ENCODE measurements around the gene FIBCD1. TPM values are rescaled to one million over a fixed set of nuclear protein-coding genes. Genes with fewer than 3 reads are reported as not detected.

The FIBCD1 gene
- total RNA-seq, 1 donor from 2014 or later, result 0.29 TPM

DNA sequence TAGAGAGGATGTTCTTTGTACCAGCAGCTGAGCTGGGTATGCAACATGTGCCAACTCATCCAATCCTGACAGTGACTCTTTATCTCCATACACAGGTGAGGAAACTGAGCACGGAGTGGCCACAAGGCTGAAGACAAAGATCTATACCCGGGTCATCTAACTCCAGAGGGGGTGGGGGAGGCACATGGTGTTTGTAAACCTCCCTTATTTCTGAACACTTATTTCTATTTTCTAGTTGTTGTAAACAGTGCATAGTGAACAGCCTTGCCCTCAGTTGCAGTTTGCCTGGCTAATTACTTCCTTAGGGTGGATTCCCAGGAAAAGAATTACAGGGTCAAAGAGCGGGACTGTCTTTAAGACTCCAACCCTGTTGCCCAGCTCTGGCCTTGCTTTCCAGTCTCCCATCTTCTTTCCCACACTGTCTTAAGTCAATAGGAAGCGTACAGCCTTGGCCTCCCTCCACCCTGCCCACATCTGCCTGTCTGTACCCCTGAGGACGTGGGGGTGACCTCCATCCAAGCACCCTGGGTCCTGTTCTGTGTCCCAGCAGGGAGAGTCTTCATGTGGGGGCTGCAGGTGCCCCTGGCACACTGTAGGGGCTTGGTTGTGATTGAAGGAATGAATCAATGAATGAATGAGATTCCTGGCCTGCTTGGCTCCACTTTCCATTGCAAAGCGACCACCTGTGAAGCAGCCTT is 13.2 kb upstream of the FIBCD1 start:
- TF ChIP-seq, protein P1, sequence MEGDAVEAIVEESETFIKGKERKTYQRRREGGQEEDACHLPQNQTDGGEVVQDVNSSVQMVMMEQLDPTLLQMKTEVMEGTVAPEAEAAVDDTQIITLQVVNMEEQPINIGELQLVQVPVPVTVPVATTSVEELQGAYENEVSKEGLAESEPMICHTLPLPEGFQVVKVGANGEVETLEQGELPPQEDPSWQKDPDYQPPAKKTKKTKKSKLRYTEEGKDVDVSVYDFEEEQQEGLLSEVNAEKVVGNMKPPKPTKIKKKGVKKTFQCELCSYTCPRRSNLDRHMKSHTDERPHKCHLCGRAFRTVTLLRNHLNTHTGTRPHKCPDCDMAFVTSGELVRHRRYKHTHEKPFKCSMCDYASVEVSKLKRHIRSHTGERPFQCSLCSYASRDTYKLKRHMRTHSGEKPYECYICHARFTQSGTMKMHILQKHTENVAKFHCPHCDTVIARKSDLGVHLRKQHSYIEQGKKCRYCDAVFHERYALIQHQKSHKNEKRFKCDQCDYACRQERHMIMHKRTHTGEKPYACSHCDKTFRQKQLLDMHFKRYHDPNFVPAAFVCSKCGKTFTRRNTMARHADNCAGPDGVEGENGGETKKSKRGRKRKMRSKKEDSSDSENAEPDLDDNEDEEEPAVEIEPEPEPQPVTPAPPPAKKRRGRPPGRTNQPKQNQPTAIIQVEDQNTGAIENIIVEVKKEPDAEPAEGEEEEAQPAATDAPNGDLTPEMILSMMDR (conservative IDR thresholded peaks at IDR 0.05; ENCODE audit: low read depth, low read length), result no peak
- no peak for DNase-seq (ENCODE audit: low read depth)

DNA sequence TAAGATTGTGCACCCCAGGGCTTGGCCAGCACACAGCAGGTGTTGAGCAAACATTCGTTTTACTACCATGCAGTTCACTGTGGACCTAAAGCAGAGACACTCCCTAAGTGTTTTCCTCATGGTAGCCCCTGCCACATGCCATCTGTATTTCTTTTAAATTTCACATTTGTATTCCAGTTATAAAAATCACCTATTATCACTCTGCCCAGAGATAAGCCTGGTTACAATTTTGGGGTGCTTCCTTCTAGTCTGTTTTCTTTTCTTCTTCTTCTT is 10.9 kb upstream of the FIBCD1 start:
- DNase-seq (ENCODE audit: low read depth), result no peak
- TF ChIP-seq, protein P1 (conservative IDR thresholded peaks at IDR 0.05; ENCODE audit: low read depth, low read length), result no peak
- no peak overlapping the region for H3K4me3 ChIP-seq (ENCODE audit: low read depth, low read length)

More for the DNA sequence above, 13.2 kb upstream of the FIBCD1 start:
- H3K4me3 ChIP-seq (ENCODE audit: low read depth, low read length), result no peak overlapping the region

DNA sequence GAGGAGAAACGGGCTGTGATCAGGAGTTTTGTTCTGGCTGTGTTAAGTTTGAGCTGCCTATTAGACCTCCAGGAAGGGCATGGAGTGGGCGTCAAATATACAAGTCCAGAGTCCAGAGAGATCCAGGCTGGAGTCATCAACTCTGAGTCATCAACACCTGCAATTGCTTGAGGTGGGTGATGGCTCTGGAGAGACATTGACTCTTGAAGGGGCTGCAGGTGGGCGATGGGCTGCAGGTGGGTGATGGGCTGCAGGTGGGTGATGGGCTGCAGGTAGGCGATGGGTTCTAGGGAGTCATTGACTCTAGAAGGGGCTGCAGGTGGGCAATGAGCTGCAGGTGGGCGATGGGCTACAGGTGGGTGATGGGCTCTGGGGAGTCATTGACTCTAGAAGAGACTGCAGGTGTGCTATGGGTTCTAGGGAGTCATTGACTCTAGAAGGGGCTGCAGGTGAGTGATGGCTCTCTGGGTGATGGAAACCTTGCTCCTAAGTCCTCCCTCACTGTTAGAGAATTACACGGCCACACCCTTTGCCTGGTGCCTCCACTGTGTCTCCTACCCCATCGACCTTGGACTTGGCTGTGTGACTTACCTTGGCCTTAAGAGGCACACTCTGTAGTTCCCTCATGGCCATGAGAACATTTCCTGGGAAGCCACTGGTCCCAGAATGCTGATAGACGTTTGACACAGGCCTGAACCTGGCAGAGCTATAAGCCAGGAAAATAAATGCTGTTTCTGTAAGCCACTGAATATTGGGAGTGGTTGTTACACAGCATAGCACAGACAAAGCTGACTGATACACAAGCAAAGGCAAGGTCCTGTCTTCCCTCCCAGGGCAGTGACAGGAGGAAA is 10.4 kb upstream of the FIBCD1 start:
- TF ChIP-seq, protein P1 (conservative IDR thresholded peaks at IDR 0.05; ENCODE audit: low read depth, low read length), result no peak
- no peak overlapping the region for H3K4me3 ChIP-seq (ENCODE audit: low read depth, low read length)
- no peak for DNase-seq (ENCODE audit: low read depth)

DNA sequence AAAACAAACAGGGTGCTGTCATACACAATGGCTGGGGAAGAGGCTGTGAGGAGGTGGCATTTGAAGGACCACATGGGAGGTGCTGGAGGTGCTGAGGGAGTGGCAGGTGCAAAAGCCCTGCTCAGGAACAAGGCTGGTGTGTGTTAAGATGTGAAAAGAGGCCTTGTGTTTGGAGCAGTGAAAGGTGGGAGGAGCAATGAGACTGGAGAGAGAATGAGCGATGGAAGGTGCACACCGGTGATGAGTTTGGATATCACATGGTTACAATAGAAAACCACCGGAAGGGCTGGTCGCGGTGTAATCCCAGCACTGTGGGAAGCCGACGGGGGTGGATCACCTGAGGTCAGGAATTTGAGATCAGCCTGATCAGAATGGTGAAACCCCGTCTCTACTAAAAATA is 9.2 kb upstream of the FIBCD1 start:
- no peak for DNase-seq (ENCODE audit: low read depth)
- TF ChIP-seq, protein P1 (conservative IDR thresholded peaks at IDR 0.05; ENCODE audit: low read depth, low read length), result no peak
- H3K4me3 ChIP-seq (ENCODE audit: low read depth, low read length), result no peak overlapping the region

DNA sequence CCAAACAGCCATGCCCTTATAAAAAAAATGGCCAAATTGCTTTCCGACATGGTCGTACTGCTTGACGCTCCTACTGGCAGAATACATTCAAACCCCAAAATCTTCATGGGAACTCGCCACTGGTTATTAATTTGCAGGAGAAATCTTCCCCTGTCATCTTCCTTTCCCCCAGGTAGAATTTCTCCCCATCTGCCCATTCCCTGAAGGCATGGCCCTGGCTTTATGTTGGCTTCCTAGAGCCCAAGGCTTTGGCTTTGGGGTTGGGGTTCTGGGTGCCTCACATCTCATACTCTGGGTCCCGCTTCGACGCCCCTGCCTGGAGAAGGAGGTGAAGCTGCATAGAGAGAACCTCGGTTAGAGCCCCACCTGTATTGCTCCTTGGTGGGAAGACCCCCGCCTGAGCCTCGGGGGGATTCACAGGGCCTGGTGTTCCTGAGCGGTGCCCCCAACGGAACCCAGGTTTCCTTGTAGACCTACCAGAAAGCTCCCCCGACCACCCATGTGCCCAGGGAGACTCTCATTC is 8.6 kb upstream of the FIBCD1 start:
- H3K4me3 ChIP-seq (ENCODE audit: low read depth, low read length), result no peak overlapping the region
- TF ChIP-seq, protein P1 (conservative IDR thresholded peaks at IDR 0.05; ENCODE audit: low read depth, low read length), result no peak
- DNase-seq (ENCODE audit: low read depth), result no peak

DNA sequence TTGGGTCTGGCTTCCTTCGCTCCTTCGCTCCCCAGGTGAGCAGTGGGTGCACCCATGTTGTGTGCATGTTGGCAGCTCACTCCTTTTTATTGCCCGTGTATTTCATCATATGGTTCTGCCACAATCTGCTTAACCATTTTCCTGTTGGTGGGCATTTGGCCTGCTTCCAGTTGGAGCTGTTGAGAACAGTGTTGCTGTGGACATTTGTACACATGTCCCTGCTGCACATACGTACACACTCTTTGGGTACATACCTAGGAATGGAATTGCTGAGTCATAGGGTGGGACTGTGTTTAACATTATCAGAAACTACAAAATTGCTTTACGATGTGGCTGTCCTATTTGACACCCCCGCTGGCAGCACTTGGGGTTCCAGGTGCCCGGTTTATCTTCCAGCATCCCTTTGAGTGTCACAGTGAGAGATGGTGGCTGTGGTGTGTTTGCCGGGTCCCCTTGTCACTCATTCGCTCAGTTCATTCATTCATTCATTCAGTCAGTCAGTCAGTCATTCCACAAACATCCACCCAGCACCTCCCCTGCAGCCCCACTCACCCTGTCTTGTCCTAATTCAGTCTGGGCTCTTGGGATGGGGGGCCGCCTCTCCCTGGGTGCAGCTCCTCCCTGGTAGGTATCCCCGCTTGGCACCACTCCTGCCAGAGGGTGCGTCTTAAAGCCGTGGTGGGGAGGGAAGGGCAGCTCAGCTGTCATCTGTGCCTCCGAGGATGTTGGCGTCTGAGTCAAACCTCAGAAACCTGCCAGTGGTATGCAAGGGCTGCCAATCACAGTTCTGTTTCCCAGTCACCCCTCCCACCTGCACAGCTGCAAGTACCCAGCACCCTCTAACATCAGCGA is 7.9 kb upstream of the FIBCD1 start:
- TF ChIP-seq, protein P1 (conservative IDR thresholded peaks at IDR 0.05; ENCODE audit: low read depth, low read length), result no peak
- DNase-seq (ENCODE audit: low read depth), result no peak
- H3K4me3 ChIP-seq (ENCODE audit: low read depth, low read length), result no peak overlapping the region
